H9 (cell line): ENCODE data around the gene F5. TPM values are rescaled to one million over a fixed set of nuclear protein-coding genes. Genes with fewer than 3 reads are reported as not detected.

Source experiments
- DNase-seq: peaks from one replicate; pipeline ENCODE4 v3.0.0-alpha.2; 2017
- H2AFZ ChIP-seq: one replicate; pipeline ENCODE4 v1.6.1; 2013; ENCODE audit warnings: mild to moderate bottlenecking, low read length, control low read depth, moderate library complexity
- H2AK5ac ChIP-seq: 2 replicates; pipeline ENCODE4 v1.6.1; 2013; ENCODE audit warnings: low read length, control low read depth, mixed read lengths; ENCODE audit not compliant: insufficient read length
- H2BK120ac ChIP-seq: one replicate; pipeline ENCODE4 v1.6.1; 2013; ENCODE audit warnings: low read depth, mild to moderate bottlenecking, low read length, control low read depth, inconsistent platforms; ENCODE audit not compliant: poor library complexity, severe bottlenecking
- H2BK12ac ChIP-seq: 2 replicates; pipeline ENCODE4 v1.6.1; 2013; ENCODE audit warnings: low read length, control low read depth, mixed read lengths, low read depth; ENCODE audit not compliant: insufficient read length
- H2BK15ac ChIP-seq: 2 replicates; pipeline ENCODE4 v1.6.1; 2013; ENCODE audit warnings: low read depth, low read length, control low read depth
- H2BK20ac ChIP-seq: one replicate; pipeline ENCODE4 v1.6.1; 2013; ENCODE audit warnings: low read depth, mild to moderate bottlenecking, low read length, control low read depth, inconsistent platforms; ENCODE audit not compliant: poor library complexity, severe bottlenecking
- H2BK5ac ChIP-seq: 2 replicates; pipeline ENCODE4 v1.6.1; 2013; ENCODE audit warnings: low read length, control low read depth, mixed read lengths; ENCODE audit not compliant: insufficient read length
- H3K14ac ChIP-seq: 2 replicates; pipeline ENCODE4 v1.6.1; 2013; ENCODE audit warnings: low read length, control low read depth; ENCODE audit not compliant: insufficient read depth
- H3K18ac ChIP-seq: 2 replicates; pipeline ENCODE4 v1.6.1; 2013; ENCODE audit warnings: low read depth, mild to moderate bottlenecking, mixed read lengths, low read length, control low read depth; ENCODE audit not compliant: insufficient read length
- H3K23ac ChIP-seq: 2 replicates; pipeline ENCODE4 v1.6.1; 2013; ENCODE audit warnings: low read length, control low read depth, mixed read lengths, low read depth; ENCODE audit not compliant: insufficient read length
- H3K23me2 ChIP-seq: 2 replicates; pipeline ENCODE4 v1.6.1; 2013; ENCODE audit warnings: low read depth, mild to moderate bottlenecking, mixed read lengths, low read length, control low read depth; ENCODE audit not compliant: insufficient read length, poor library complexity, severe bottlenecking
- H3K27ac ChIP-seq: 2 replicates; pipeline ENCODE4 v1.5.1; 2013; ENCODE audit warnings: low read length, control low read depth, mixed read lengths, low read depth; ENCODE audit not compliant: insufficient read length
- H3K27me3 ChIP-seq: 2 replicates; pipeline ENCODE4 v1.6.1; 2013; ENCODE audit warnings: low read length, control low read depth, inconsistent platforms; ENCODE audit not compliant: insufficient read depth
- H3K4ac ChIP-seq: 2 replicates; pipeline ENCODE4 v1.6.1; 2013; ENCODE audit warnings: low read depth, mild to moderate bottlenecking, control low read depth, inconsistent platforms, low read length, moderate library complexity
- H3K4me1 ChIP-seq: 2 replicates; pipeline ENCODE4 v1.6.1; 2013; ENCODE audit warnings: low read length, control low read depth, inconsistent platforms; ENCODE audit not compliant: insufficient read depth
- H3K4me2 ChIP-seq: 2 replicates; pipeline ENCODE4 v1.6.1; 2013; ENCODE audit warnings: low read length, control low read depth, mixed read lengths; ENCODE audit not compliant: insufficient read length, insufficient read depth
- H3K56ac ChIP-seq: 2 replicates; pipeline ENCODE4 v1.6.1; 2013; ENCODE audit warnings: low read depth, mild to moderate bottlenecking, mixed read lengths, low read length, control low read depth; ENCODE audit not compliant: insufficient read length
- H3K79me1 ChIP-seq: 2 replicates; pipeline ENCODE4 v1.6.1; 2013; ENCODE audit warnings: low read depth, mild to moderate bottlenecking, moderate library complexity, low read length, control low read depth, inconsistent platforms; ENCODE audit not compliant: insufficient read depth, poor library complexity, severe bottlenecking
- H3K79me2 ChIP-seq: 2 replicates; pipeline ENCODE4 v1.6.1; 2013; ENCODE audit warnings: low read length, control low read depth, inconsistent platforms; ENCODE audit not compliant: insufficient read depth
- H3K9ac ChIP-seq: 2 replicates; pipeline ENCODE4 v1.6.1; 2013; ENCODE audit warnings: low read length, control low read depth, mixed read lengths; ENCODE audit not compliant: insufficient read length; ENCODE audit errors: extremely low read depth
- H3K9me3 ChIP-seq: one replicate; pipeline ENCODE4 v1.6.1; 2013; ENCODE audit warnings: low read depth, low read length, inconsistent platforms; ENCODE audit not compliant: control insufficient read depth
- H3T11ph ChIP-seq: one replicate; pipeline ENCODE4 v1.6.1; 2013; ENCODE audit warnings: mild to moderate bottlenecking, low read length, control low read depth, inconsistent platforms
- H4K20me1 ChIP-seq: one replicate; pipeline ENCODE4 v1.6.1; 2013; ENCODE audit not compliant: control insufficient read depth, insufficient read length, insufficient read depth
- H4K5ac ChIP-seq: 2 replicates; pipeline ENCODE4 v1.6.1; 2013; ENCODE audit warnings: low read depth, mild to moderate bottlenecking, mixed read lengths, low read length, control low read depth; ENCODE audit not compliant: insufficient read length
- H4K8ac ChIP-seq: replicated peaks from 2 replicates; pipeline ENCODE4 v1.6.1; 2013; ENCODE audit warnings: low read length, control low read depth, mixed read lengths, low read depth; ENCODE audit not compliant: insufficient read length
- H4K91ac ChIP-seq: 2 replicates; pipeline ENCODE4 v1.6.1; 2013; ENCODE audit warnings: low read depth, mild to moderate bottlenecking, moderate library complexity, mixed read lengths, low read length, control low read depth; ENCODE audit not compliant: insufficient read length
- H3K27ac Mint-ChIP-seq, 3 experiments: 2 replicates in 2 of 3; 3 replicates in 1 of 3; pipeline ENCODE4 v1.8.0; 2020 to 2021; ENCODE audit warnings: mixed read lengths in 3 of 3, mild to moderate bottlenecking in 1 of 3, moderate library complexity in 1 of 3
- H3K27me3 Mint-ChIP-seq: 2 replicates; pipeline ENCODE4 v1.8.0; 2021; ENCODE audit warnings: low read depth, mild to moderate bottlenecking, moderate library complexity, mixed read lengths
- H3K36me3 Mint-ChIP-seq, 3 experiments: 2 replicates in 2 of 3; 3 replicates in 1 of 3; pipeline ENCODE4 v1.8.0; 2020 to 2021; ENCODE audit warnings: low read depth in 3 of 3, mixed read lengths in 3 of 3; ENCODE audit not compliant: insufficient read depth in 1 of 3
- H3K4me1 Mint-ChIP-seq, 2 experiments: 2 replicates each; pipeline ENCODE4 v1.8.0; 2020; ENCODE audit warnings: mixed read lengths in 2 of 2
- H3K4me3 Mint-ChIP-seq, 2 experiments: 2 replicates in 1 of 2; 3 replicates in 1 of 2; pipeline ENCODE4 v1.8.0; 2020 to 2021; ENCODE audit warnings: mild to moderate bottlenecking in 2 of 2, mixed read lengths in 2 of 2, moderate library complexity in 1 of 2
- H3K9me3 Mint-ChIP-seq, 2 experiments: 2 replicates in 1 of 2; 3 replicates in 1 of 2; pipeline ENCODE4 v1.8.0; 2020; ENCODE audit warnings: mild to moderate bottlenecking in 2 of 2, mixed read lengths in 2 of 2, moderate library complexity in 1 of 2
- CTCF ChIP-seq: fragments of 200-600 bp; sonication (generic); conservative IDR thresholded peaks from 3 replicates; pipeline ENCODE4 v1.8.0; 2021; ENCODE audit warnings: antibody characterized with exemption, mild to moderate bottlenecking
- WGBS: extraction: QIAGEN DNeasy Blood & Tissue Kit; methylation state at CpG from one replicate; pipeline ENCODE4 v1.1.7; 2013; ENCODE audit warnings: missing lambda C conversion rate, low lambda C conversion rate, mixed read lengths; ENCODE audit not compliant: insufficient read length; ENCODE audit errors: extremely low coverage; 5-methylcytosine and 5-hydroxymethylcytosine counted together
- total RNA-seq: library from RNA; stranded (reverse); gene quantifications from 2 replicates; pipeline ENCODE4 v1.2.1, GENCODE V29; 2021

The F5 gene
- total RNA-seq, 1 experiment from 2014 or later: 0.04 TPM

GRCh38 chr1:169495916-169496315 is 90.4 kb downstream of the F5 start:
- no peak overlapping the region for H2BK20ac ChIP-seq
- H3K4me1 ChIP-seq: no peaks in the 10 kb centered on the region
- H3T11ph ChIP-seq: no peak overlapping the region
- no peak overlapping the region for H3K4ac ChIP-seq
- WGBS: no CpG with 5 or more reads among the region's 2 CpGs
- H3K36me3 Mint-ChIP-seq: no peaks in the 10 kb centered on the region
- no peak overlapping the region for H3K23ac ChIP-seq
- H3K18ac ChIP-seq: no peak overlapping the region
- H2BK15ac ChIP-seq: no peak overlapping the region
- H2BK120ac ChIP-seq: no peak overlapping the region
- H3K27ac Mint-ChIP-seq: no peak overlapping the region
- H3K27me3 Mint-ChIP-seq: no peaks in the 10 kb centered on the region; the same call in 1 of the 2 replicates
- H3K27me3 ChIP-seq: no peaks in the 10 kb centered on the region
- no peak overlapping the region for H4K5ac ChIP-seq
- no peaks in the 10 kb centered on the region for H3K79me2 ChIP-seq
- H3K4me2 ChIP-seq: no peak overlapping the region
- DNase-seq: no peak
- TF ChIP-seq CTCF: no peak
- H3K4me3 Mint-ChIP-seq: no peak overlapping the region
- no peak overlapping the region for H2BK12ac ChIP-seq
- no peak overlapping the region for H3K27ac ChIP-seq
- H3K9ac ChIP-seq: no peak overlapping the region
- H3K4me1 Mint-ChIP-seq: no peaks in the 10 kb centered on the region
- no peak overlapping the region for H2BK5ac ChIP-seq
- no peak overlapping the region for H4K8ac ChIP-seq
- H2AFZ ChIP-seq: no peak overlapping the region
- no peak overlapping the region for H3K14ac ChIP-seq
- H3K23me2 ChIP-seq: no peaks in the 10 kb centered on the region
- H3K79me1 ChIP-seq: no peaks in the 10 kb centered on the region
- H4K91ac ChIP-seq: no peak overlapping the region
- H3K9me3 ChIP-seq: no peaks in the 10 kb centered on the region
- H3K56ac ChIP-seq: no peak overlapping the region
- H4K20me1 ChIP-seq: no peaks in the 10 kb centered on the region
- no peak overlapping the region for H2AK5ac ChIP-seq
- no peaks in the 10 kb centered on the region; a peak in 2 of 5 replicates for H3K9me3 Mint-ChIP-seq
